Adrenal gland (tissue), 12 donors: Measurements from ENCODE around the gene RPN1. TPM values are rescaled to one million over a fixed set of nuclear protein-coding genes. Genes with fewer than 3 reads are reported as not detected.

ENCODE experiments used
- DNase-seq, 7 donors: peaks; one replicate each; pipeline ENCODE4 v3.0.0-alpha.2; 2019 to 2020
- H3K27ac ChIP-seq, 5 donors: fragments of 200-600 bp; sonication (generic) in 4 of 5; 1 replicate in 3 of 5; 2 replicates in 2 of 5; pipeline versions ENCODE4 v1.5.1 to v1.8.0; 2016 to 2020; ENCODE audit warnings: mild to moderate bottlenecking in 1 of 5
- H3K27me3 ChIP-seq: fragments of 200-600 bp; 2 replicates; pipeline ENCODE4 v1.8.0; 2021
- H3K36me3 ChIP-seq, 2 donors: fragments of 200-600 bp; replicated peaks in 1 of 2; 1 replicate in 1 of 2; 2 replicates in 1 of 2; pipeline versions ENCODE4 v1.5.1 to v1.8.0; 2018 to 2022
- H3K4me1 ChIP-seq, 2 donors: fragments of 200-600 bp; replicated peaks in 1 of 2; 1 replicate in 1 of 2; 2 replicates in 1 of 2; pipeline versions ENCODE4 v1.5.1 to v1.8.0; 2018 to 2021
- H3K4me3 ChIP-seq, 4 donors: fragments of 200-600 bp; sonication (generic) in 3 of 4; one replicate each; pipeline ENCODE4 v1.5.1; 2016 to 2018
- H3K9me3 ChIP-seq, 3 donors: fragments of 200-600 bp; sonication (generic) in 1 of 3; replicated peaks in 1 of 3; 1 replicate in 2 of 3; 2 replicates in 1 of 3; pipeline versions ENCODE4 v1.5.1 to v1.8.0; 2016 to 2021
- POLR2A ChIP-seq, 2 donors: fragments of 450-650 bp; IDR thresholded peaks; one replicate each; pipeline ENCODE4 v1.6.1; 2017; ENCODE audit warnings: antibody characterized with exemption in 2 of 2, mild to moderate bottlenecking in 2 of 2, moderate library complexity in 1 of 2
- whole genome bisulfite sequencing, 4 donors: extraction: QIAGEN DNeasy Blood & Tissue Kit in 2 of 4; methylation state at CpG; one replicate each; pipeline versions ENCODE4 v1.1.5 to v1.1.7; 2013 to 2017; 5-methylcytosine and 5-hydroxymethylcytosine counted together
- intact Hi-C, 2 donors: fragments of 100-400 bp; cut with DNase I; formaldehyde crosslinking; loops; one replicate each; pipeline versions ENCODE4 v1.14.1 to v1.15.0; 2022 to 2023
- polyA plus RNA-seq, 3 donors: library from polyadenylated mRNA; stranded (reverse); fragments of 200-250 nt in 2 of 3; fragments of 350-450 nt in 1 of 3; fragmentation: Illumina TruSeq in 1 of 3; extraction: RNeasy Lipid Tissue Mini Kit (QIAGEN cat#74804) in 1 of 3; gene quantifications; one replicate each; pipeline ENCODE4 v1.2.3, GENCODE V29; 2013 to 2014
- total RNA-seq, 9 donors: library from RNA; depleted of rRNA in 4 of 9; stranded (reverse); fragments of >200 nt in 4 of 9; fragments of 120-200 nt in 1 of 9; fragmentation: NEBNext Ultra II Directional in 1 of 9; extraction: Animal tissue kit (Norgen Biotek cat#: 25700) in 1 of 9; gene quantifications; one replicate each; pipeline versions ENCODE4 v1.1.0 to v1.2.4, GENCODE V29; 2013 to 2023
- TF ChIP-seq, protein P1 (sequence below), 6 experiments: fragments of 450-650 bp in 4 of 6; fragments of 200-600 bp in 2 of 6; sonication (generic) in 1 of 6; IDR thresholded peaks; 1 replicate in 5 of 6; 2 replicates in 1 of 6; pipeline versions ENCODE4 v1.5.1 to v1.8.0; 2016 to 2021; ENCODE audit warnings: antibody characterized with exemption in 6 of 6, mild to moderate bottlenecking in 2 of 6, moderate library complexity in 1 of 6
- donor health status: healthy with polysubstance abuse.
- donor health status: Bipolar disorder and iron deficiency.
- donor health status: DM: yes; HTN: yes; CAD: no.
- donor health status: DM: no; HTN: no; CAD: no.
- donor health status: DM: no; HTN: no; CAD: no.
- donor health status: DM: yes; HTN: yes; CAD: no.

RPN1 gene
- total and polyA plus RNA-seq, 12 donors = 35.9 to 299 (median 227) TPM

DNA sequence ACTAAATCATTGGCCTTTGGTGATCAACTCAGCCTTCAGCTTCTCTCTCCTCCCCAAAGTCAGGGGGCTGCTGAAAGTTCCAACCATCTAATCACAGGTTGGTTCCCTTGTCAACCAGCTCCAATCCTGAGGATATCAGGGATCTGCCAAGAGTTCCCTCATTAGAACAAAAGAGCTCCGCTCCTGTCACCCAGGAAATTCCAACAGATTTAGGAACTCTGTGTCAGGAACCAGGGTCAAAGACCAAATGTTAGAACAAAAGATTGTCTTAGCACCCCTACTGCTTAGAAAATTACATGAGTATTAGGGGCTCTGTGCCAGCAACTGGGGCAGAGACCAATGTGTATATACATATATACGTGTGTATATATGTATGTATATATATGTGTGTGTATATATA, 43.1 kb upstream of the RPN1 start:
- intact Hi-C loops = no loop called here
- H3K36me3 ChIP-seq = no peaks in the 10 kb centered on the region
- 0 to 58% (median 39%) methylated on average over 2 of the region's 2 CpGs for WGBS, 4 donors
- no peak overlapping the region for H3K4me3 ChIP-seq
- no peaks in the 10 kb centered on the region for H3K27me3 ChIP-seq
- no peaks in the 10 kb centered on the region for H3K9me3 ChIP-seq
- DNase-seq = no peak
- TF ChIP-seq POLR2A (IDR thresholded peaks at IDR 0.05) = no peak
- TF ChIP-seq, protein P1, sequence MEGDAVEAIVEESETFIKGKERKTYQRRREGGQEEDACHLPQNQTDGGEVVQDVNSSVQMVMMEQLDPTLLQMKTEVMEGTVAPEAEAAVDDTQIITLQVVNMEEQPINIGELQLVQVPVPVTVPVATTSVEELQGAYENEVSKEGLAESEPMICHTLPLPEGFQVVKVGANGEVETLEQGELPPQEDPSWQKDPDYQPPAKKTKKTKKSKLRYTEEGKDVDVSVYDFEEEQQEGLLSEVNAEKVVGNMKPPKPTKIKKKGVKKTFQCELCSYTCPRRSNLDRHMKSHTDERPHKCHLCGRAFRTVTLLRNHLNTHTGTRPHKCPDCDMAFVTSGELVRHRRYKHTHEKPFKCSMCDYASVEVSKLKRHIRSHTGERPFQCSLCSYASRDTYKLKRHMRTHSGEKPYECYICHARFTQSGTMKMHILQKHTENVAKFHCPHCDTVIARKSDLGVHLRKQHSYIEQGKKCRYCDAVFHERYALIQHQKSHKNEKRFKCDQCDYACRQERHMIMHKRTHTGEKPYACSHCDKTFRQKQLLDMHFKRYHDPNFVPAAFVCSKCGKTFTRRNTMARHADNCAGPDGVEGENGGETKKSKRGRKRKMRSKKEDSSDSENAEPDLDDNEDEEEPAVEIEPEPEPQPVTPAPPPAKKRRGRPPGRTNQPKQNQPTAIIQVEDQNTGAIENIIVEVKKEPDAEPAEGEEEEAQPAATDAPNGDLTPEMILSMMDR (IDR thresholded peaks at IDR 0.05) = no peak
- no peak overlapping the region for H3K27ac ChIP-seq
- H3K4me1 ChIP-seq = no peaks in the 10 kb centered on the region

DNA sequence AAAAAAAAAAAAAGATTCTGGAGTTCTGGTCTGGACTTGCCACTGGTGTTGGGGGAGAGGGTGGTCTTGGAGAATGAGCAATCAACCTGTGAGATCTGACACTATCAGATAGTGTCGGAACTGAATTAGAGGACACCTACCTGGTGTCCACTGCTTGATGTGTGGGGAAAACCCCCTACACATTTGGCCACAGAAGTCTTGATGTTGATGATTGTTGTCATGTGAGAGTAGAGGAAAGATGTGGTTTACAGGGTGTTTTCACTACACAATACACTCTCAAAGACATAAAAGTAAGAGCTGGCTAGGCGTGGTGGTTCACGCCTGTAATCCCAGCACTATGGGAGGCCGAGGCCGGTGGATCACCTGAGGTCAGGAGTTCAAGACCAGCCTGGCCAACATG, 38.4 kb upstream of the RPN1 start:
- DNase-seq = no peak
- H3K4me3 ChIP-seq = no peak overlapping the region
- H3K4me1 ChIP-seq = no peaks in the 10 kb centered on the region
- TF ChIP-seq, protein P1 (IDR thresholded peaks at IDR 0.05) = no peak
- TF ChIP-seq POLR2A (IDR thresholded peaks at IDR 0.05) = no peak
- no peaks in the 10 kb centered on the region for H3K27me3 ChIP-seq
- H3K9me3 ChIP-seq = no peaks in the 10 kb centered on the region
- H3K27ac ChIP-seq = no peak overlapping the region
- 89 to 95% (median 93%) methylated on average over 5 of the region's 5 CpGs for WGBS, 4 donors
- intact Hi-C loops = loop anchor here in 1 of 2 donors (10.0 kb wide), 1 partner anchor 106 kb away; no protein-coding TSS in a partner anchor
- H3K36me3 ChIP-seq = no peaks in the 10 kb centered on the region

DNA sequence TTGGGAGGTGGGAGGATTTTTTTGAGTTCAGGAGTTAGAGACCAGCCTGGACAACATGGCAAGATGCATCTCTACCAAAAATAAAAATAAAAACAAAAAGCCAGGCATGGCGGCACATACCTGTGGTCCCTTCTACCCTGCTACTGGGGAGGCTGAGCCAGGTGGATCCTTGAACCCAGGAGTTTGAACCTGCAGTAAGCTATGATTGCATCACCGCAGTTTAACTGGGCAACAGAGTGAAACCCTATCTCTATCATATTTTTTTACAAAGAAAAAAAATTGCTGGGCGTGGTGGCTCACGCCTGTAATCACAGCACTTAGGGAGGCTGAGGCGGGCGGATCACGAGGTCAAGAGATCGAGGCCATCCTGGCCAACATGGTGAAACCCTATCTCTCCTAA, 35.8 kb upstream of the RPN1 start:
- intact Hi-C loops = loop anchor here in 1 of 2 donors (10.0 kb wide), 1 partner anchor 108 kb away; no protein-coding TSS in a partner anchor

DNA sequence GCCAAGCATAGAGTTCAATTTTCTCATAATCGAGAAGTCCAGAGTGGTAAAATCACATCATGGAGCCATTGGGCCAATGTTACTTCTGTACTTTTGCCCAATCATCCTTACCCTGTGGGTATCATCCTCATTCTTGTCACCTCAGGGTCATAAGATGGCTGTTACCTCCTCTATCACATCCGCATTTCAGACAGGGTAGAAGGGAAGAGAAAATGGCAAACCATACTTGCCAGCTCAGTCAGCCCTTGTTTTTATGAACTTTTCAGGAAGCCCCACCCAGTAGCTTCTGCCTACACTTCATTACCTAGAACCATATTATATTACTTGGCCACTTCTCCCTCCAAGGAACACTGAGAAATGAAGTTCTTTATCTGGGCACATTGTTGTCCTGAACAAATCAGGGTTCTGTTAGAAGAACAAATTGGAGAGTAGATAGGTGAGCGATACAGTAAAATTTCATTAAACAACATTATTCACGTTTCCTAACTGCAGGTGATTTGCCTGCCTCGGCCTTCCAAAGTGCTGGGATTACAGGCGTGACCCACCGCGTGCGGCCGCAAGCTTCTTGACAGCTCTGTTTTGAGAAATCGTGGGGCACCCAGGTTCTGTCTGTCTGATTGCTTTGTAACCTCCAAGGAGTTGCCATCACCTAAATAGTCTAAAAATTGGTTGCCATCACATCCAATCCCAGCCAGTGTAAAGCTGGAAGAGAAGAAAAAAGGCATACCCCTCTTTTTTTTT, 34.5 kb upstream of the RPN1 start:
- intact Hi-C loops = loop anchor here (5.0 to 10.0 kb wide), 2 partner anchors 110 to 112 kb away; no protein-coding TSS in a partner anchor

More for the DNA sequence above, 35.8 kb upstream of the RPN1 start:
- 87 to 97% (median 93%) methylated on average over 8 of the region's 8 CpGs for WGBS, 4 donors
- Histone ChIP-seq H3K27me3 (no peaks in the 10 kb centered on the region), H3K4me3 (no peak overlapping the region), H3K36me3 (no peaks in the 10 kb centered on the region), H3K9me3 (no peaks in the 10 kb centered on the region), H3K27ac (no peak overlapping the region), H3K4me1 (peaks cover 0 to 2% of the 10 kb centered on the region in 2 donors)
- TF ChIP-seq, protein P1 (IDR thresholded peaks at IDR 0.05) = no peak
- TF ChIP-seq POLR2A (IDR thresholded peaks at IDR 0.05) = no peak
- no peak for DNase-seq

More for the DNA sequence above, 34.5 kb upstream of the RPN1 start:
- Histone ChIP-seq H3K36me3 (no peaks in the 10 kb centered on the region), H3K9me3 (no peaks in the 10 kb centered on the region), H3K27ac (no peak overlapping the region), H3K27me3 (no peaks in the 10 kb centered on the region), H3K4me3 (no peak overlapping the region), H3K4me1 (peaks cover 2 to 4% of the 10 kb centered on the region in 2 donors)
- no peak for DNase-seq
- TF ChIP-seq, protein P1 (IDR thresholded peaks at IDR 0.05) = no peak
- TF ChIP-seq POLR2A (IDR thresholded peaks at IDR 0.05) = no peak
- 82 to 93% (median 88%) methylated on average over 5 to 11 of the region's 11 CpGs for WGBS, 4 donors
